Measurements from ENCODE around the gene MAGEB17. TPM values are rescaled to one million over a fixed set of nuclear protein-coding genes. Genes with fewer than 3 reads are reported as not detected.

MAGEB17 gene
- polyA plus RNA-seq, 6 donors from 2014 or later, result not detected

- no peak for DNase-seq
- H3K9me3 Mint-ChIP-seq, result peaks cover 0 to 9% (median 2%) of the 10 kb centered on the region in 7 donors
- no peak overlapping the region for H3K4me3 Mint-ChIP-seq
- H3K27me3 Mint-ChIP-seq, result peaks cover 4 to 26% (median 5%) of the 10 kb centered on the region in 3 donors
- no peak for ATAC-seq (ENCODE audit: low read depth in 2 of 2)
- H3K27ac Mint-ChIP-seq, result no peak overlapping the region
- H3K4me1 Mint-ChIP-seq, result no peaks in the 10 kb centered on the region
- no peaks in the 10 kb centered on the region for H3K36me3 Mint-ChIP-seq
These were observed 32.1 kb downstream of the MAGEB17 start for GRCh38 chrX:16199343-16199742.

DNA sequence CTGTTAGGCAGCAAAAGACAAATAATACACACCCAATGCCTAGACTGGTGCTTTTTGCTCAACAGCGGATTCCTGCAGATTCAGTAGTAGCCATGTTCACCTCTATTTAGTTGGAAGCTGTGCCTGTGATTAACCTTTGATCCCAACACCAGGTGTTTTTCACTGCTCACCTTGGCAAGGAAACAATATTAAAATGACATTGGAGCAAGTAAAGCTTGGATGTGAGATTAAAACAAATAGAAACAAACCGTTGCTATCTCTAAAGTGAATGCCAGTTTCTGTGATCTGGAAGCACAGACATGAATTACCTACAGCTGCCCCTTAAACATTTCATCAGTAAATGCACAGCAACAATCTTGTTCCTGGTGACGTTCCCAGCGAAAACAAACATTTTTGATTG lies 35.7 kb downstream of the MAGEB17 start:
- peaks cover 0 to 9% (median 2%) of the 10 kb centered on the region in 7 donors for H3K9me3 Mint-ChIP-seq
- no peaks in the 10 kb centered on the region for H3K4me1 Mint-ChIP-seq
- H3K27ac Mint-ChIP-seq, result no peak overlapping the region
- peaks cover 0 to 18% (median 4%) of the 10 kb centered on the region in 3 donors for H3K27me3 Mint-ChIP-seq
- DNase-seq, result no peak
- no peak for ATAC-seq (ENCODE audit: low read depth in 2 of 2)
- no peaks in the 10 kb centered on the region for H3K36me3 Mint-ChIP-seq
- H3K4me3 Mint-ChIP-seq, result no peak overlapping the region

DNA sequence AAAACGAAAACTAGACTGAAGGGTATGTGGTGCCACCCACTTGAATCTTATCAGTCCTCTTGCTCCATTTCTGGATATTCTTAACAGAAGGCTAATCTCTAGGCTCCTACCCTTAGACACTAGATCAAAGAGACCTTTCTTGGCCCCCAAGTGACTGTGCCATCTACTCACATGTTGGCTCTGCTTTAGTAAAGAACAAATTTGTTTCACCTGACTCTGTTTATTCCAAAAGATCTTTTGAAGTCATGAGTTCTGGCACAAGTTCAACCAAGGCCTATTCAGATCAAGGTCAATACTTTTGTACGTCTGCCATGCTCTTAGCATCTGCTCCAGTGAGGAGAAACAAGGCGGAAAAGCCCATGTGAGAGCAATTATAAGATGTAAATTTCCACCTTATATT lies 37.3 kb downstream of the MAGEB17 start:
- Mint-ChIP-seq H3K4me1 (no peaks in the 10 kb centered on the region), H3K27ac (no peak overlapping the region), H3K27me3 (peaks cover 0 to 17% (median under 1%) of the 10 kb centered on the region in 3 donors), H3K36me3 (no peaks in the 10 kb centered on the region), H3K4me3 (no peak overlapping the region), H3K9me3 (peaks cover 0 to 9% (median 2%) of the 10 kb centered on the region in 7 donors)
- DNase-seq, result no peak
- ATAC-seq (ENCODE audit: low read depth in 2 of 2), result no peak

DNA sequence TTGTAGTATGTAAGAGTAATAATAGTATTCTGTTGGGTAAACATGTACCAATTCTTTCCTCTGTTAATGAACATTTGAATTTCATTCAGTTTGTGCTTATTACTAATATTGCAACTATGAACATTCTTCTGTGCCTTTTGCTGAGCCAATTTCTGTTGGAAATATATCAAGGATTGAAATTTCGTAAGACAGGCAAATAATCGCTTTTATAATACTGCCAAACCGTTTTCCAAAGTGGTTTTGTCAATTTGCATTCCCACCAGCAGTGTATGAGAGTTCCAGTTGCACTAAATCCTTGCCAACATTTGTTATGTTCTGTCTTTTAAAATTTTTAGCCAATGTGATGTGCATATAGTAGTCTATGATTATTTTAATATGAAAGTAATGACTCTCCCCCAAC lies 38.6 kb downstream of the MAGEB17 start:
- H3K4me1 Mint-ChIP-seq, result no peaks in the 10 kb centered on the region
- H3K36me3 Mint-ChIP-seq, result no peaks in the 10 kb centered on the region
- H3K27me3 Mint-ChIP-seq, result peaks cover 0 to 17% (median 0%) of the 10 kb centered on the region in 3 donors

GRCh38 chrX:16207634-16208033 lies 40.4 kb downstream of the MAGEB17 start:
- no peak for ATAC-seq (ENCODE audit: low read depth in 2 of 2)
- DNase-seq, result no peak
- H3K4me3 Mint-ChIP-seq, result no peak overlapping the region
- peaks cover 0 to 7% (median 2%) of the 10 kb centered on the region in 7 donors for H3K9me3 Mint-ChIP-seq
- H3K36me3 Mint-ChIP-seq, result no peaks in the 10 kb centered on the region
- H3K27me3 Mint-ChIP-seq, result peaks cover 0 to 1% (median 0%) of the 10 kb centered on the region in 3 donors
- H3K27ac Mint-ChIP-seq, result peak overlapping the region in 1 of 6 donors; percentile 67
- H3K4me1 Mint-ChIP-seq, result no peaks in the 10 kb centered on the region

More for the DNA sequence above, 38.6 kb downstream of the MAGEB17 start:
- H3K4me3 Mint-ChIP-seq, result no peak overlapping the region
- ATAC-seq (ENCODE audit: low read depth in 2 of 2) (no peak), DNase-seq (no peak)
- H3K9me3 Mint-ChIP-seq, result peaks cover 0 to 9% (median 2%) of the 10 kb centered on the region in 7 donors
- peak overlapping the region in 1 of 6 donors; percentile 58 for H3K27ac Mint-ChIP-seq

DNA sequence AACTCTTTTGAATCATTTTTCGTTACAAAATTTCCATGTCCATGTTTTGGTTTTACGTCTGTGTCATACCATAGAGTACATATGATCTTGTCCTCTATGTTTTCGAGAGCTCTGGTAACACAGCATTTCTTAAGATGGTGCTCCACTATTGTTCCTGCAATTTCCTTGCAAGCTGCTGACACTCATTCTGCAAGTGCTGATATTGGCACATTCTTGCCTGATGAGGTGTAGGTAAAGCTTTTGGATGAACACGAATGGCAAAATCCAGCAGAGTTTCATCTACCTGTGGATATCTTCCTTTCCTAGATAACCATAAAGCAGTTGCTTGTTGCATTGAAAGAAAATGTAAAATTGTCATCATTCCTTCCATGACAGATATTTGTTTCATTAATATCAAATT lies 41.3 kb downstream of the MAGEB17 start:
- ATAC-seq (ENCODE audit: low read depth in 2 of 2), result no peak
- Mint-ChIP-seq H3K27me3 (peaks cover 0 to 7% (median 0%) of the 10 kb centered on the region in 3 donors), H3K9me3 (peaks cover 0 to 7% (median 2%) of the 10 kb centered on the region in 7 donors), H3K4me3 (no peak overlapping the region), H3K27ac (no peak overlapping the region), H3K36me3 (no peaks in the 10 kb centered on the region), H3K4me1 (no peaks in the 10 kb centered on the region)
- no peak for DNase-seq

- H3K9me3 Mint-ChIP-seq, result no peaks in the 10 kb centered on the region
- H3K36me3 Mint-ChIP-seq, result no peaks in the 10 kb centered on the region
- DNase-seq (no peak), ATAC-seq (ENCODE audit: low read depth in 2 of 2) (no peak)
- H3K27me3 Mint-ChIP-seq, result peaks cover 0 to 7% (median 0%) of the 10 kb centered on the region in 3 donors
- no peak overlapping the region for H3K27ac Mint-ChIP-seq
- H3K4me3 Mint-ChIP-seq, result no peak overlapping the region
- no peaks in the 10 kb centered on the region for H3K4me1 Mint-ChIP-seq
These were observed 42.8 kb downstream of the MAGEB17 start for GRCh38 chrX:16210061-16210460.

DNA sequence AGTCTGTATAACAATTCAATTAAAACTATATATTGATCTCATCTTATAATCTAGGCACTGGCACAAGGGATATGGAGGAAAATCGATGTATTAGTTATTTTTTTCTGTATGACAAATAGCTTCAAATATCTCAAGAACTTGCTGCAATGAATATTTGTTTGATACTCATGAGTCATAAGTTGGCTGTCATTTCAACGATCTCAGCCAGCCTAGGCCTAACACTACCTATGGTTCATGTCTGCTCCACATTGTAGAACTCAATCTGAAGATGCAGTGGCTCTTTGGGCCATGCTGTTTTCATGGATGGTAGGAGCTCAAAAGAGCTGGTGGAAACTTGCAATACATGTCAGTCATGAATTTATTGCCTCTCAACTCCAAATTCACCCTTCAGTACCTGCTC lies 44.7 kb downstream of the MAGEB17 start:
- Mint-ChIP-seq H3K4me1 (no peaks in the 10 kb centered on the region), H3K4me3 (no peak overlapping the region), H3K9me3 (no peaks in the 10 kb centered on the region), H3K36me3 (no peaks in the 10 kb centered on the region), H3K27ac (no peak overlapping the region), H3K27me3 (peaks cover 0 to 7% (median 0%) of the 10 kb centered on the region in 3 donors)
- DNase-seq (no peak), ATAC-seq (ENCODE audit: low read depth in 2 of 2) (no peak)

DNA sequence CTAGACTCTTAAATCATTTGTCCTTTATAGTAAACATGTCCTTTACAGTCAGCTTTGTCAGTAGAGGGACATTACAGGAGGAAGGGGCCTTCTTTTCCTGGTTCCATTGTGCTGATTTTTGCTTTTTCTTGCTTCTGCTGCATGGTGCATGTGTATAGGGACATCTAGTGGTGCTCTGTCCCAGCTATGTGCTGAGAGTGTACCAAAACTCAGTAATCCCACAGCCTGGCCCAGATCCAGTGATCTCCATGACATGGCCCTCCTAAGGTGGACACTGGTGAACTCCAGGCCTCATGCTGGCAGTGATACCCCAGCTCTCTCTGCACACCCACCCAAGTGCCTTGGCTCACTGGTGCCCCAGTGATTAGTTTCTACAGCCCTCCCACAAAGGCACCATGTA lies 45.2 kb downstream of the MAGEB17 start:
- no peaks in the 10 kb centered on the region for H3K9me3 Mint-ChIP-seq
- DNase-seq (no peak), ATAC-seq (ENCODE audit: low read depth in 2 of 2) (no peak)
- H3K4me1 Mint-ChIP-seq, result no peaks in the 10 kb centered on the region
- peaks cover 0 to 7% (median 0%) of the 10 kb centered on the region in 3 donors for H3K27me3 Mint-ChIP-seq
- no peak overlapping the region for H3K4me3 Mint-ChIP-seq
- H3K27ac Mint-ChIP-seq, result no peak overlapping the region
- H3K36me3 Mint-ChIP-seq, result no peaks in the 10 kb centered on the region

DNA sequence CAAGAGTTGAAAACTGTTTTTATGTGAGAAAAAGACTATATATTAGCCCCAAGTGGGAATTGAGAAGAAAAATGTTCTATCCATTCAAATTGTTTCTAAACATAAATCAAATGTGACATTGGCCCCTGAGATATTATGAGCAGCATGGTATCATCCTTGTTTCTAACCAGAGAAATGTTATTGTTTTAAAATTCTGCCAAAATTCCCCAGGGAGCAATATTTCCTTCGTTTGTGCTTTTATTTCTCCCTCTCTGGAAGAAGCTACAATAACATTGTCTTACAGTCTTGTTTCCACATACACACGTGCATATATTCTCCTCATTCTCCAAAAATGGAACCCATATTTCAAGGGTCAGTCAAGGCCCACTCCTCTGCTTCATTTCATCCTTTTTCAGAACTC lies 46.7 kb downstream of the MAGEB17 start:
- ATAC-seq (ENCODE audit: low read depth in 2 of 2), result no peak
- no peak for DNase-seq
- Mint-ChIP-seq H3K4me1 (no peaks in the 10 kb centered on the region), H3K36me3 (no peaks in the 10 kb centered on the region), H3K27me3 (peaks cover 0 to 7% (median 0%) of the 10 kb centered on the region in 3 donors), H3K9me3 (no peaks in the 10 kb centered on the region), H3K27ac (peak overlapping the region in 1 of 6 donors; percentile 68), H3K4me3 (no peak overlapping the region)

GRCh38 chrX:16215660-16216059 lies 48.4 kb downstream of the MAGEB17 start:
- Mint-ChIP-seq H3K4me1 (no peaks in the 10 kb centered on the region), H3K9me3 (peaks cover 0 to 4% (median 3%) of the 10 kb centered on the region in 7 donors), H3K27ac (no peak overlapping the region), H3K4me3 (no peak overlapping the region), H3K27me3 (peaks cover 0 to 7% (median under 1%) of the 10 kb centered on the region in 3 donors), H3K36me3 (no peaks in the 10 kb centered on the region)
- ATAC-seq (ENCODE audit: low read depth in 2 of 2) (no peak), DNase-seq (no peak)

Other genes starting within 250 kb of the MAGEB17 start
- gene GRPR, start 43.9 kb upstream of the MAGEB17 start, polyA plus RNA-seq (ENCODE audit: low read depth in 6 of 6), result under 1 TPM in 3 of 6 donors, not detected in 3; 0.21 to 0.48 (median 0.34) TPM